OCI-M1 (cell line): ENCODE measurements around the gene IGFBP4.

Experiments
- DNase-seq: peaks from one replicate; lab custom pipeline; 2025; lab: John Stamatoyannopoulos, UW

The IGFBP4 gene

GRCh38 chr17:40456396-40456951 lies 13.2 kb downstream of the IGFBP4 start:
- DNase-seq: no peak

GRCh38 chr17:40457369-40457768 lies 14.1 kb downstream of the IGFBP4 start:
- DNase-seq: no peak

GRCh38 chr17:40457964-40458791 lies 14.9 kb downstream of the IGFBP4 start:
- DNase-seq: no peak

- DNase-seq: no peak
Measured at GRCh38 chr17:40458851-40459482, 15.7 kb downstream of the IGFBP4 start.

- DNase-seq: no peak
Measured at GRCh38 chr17:40459636-40460603, 16.7 kb downstream of the IGFBP4 start.

GRCh38 chr17:40460604-40460967 lies 17.3 kb downstream of the IGFBP4 start:
- no peak for DNase-seq

- DNase-seq: no peak
Measured at GRCh38 chr17:40460968-40461731, 17.9 kb downstream of the IGFBP4 start.

- DNase-seq: no peak
Measured at GRCh38 chr17:40461732-40462342, 18.6 kb downstream of the IGFBP4 start.

GRCh38 chr17:40462343-40463121 lies 19.3 kb downstream of the IGFBP4 start:
- no peak for DNase-seq

GRCh38 chr17:40463122-40463550 lies 19.9 kb downstream of the IGFBP4 start:
- no peak for DNase-seq

GRCh38 chr17:40464392-40464855 lies 21.2 kb downstream of the IGFBP4 start:
- no peak for DNase-seq

- no peak for DNase-seq
Measured at GRCh38 chr17:40466298-40466971, 23.2 kb downstream of the IGFBP4 start.

GRCh38 chr17:40467281-40467867 lies 24.1 kb downstream of the IGFBP4 start:
- DNase-seq: no peak

GRCh38 chr17:40468560-40468959 lies 25.3 kb downstream of the IGFBP4 start:
- DNase-seq: no peak

GRCh38 chr17:40469805-40470675 lies 26.8 kb downstream of the IGFBP4 start:
- no peak for DNase-seq

GRCh38 chr17:40470932-40471828 lies 27.9 kb downstream of the IGFBP4 start:
- no peak for DNase-seq
